Liver (tissue), 9 donors: ENCODE data around the gene TMEM236. TPM values are rescaled to one million over a fixed set of nuclear protein-coding genes. Genes with fewer than 3 reads are reported as not detected.

ENCODE experiments used
- DNase-seq: peaks from one replicate; pipeline ENCODE4 v3.0.0-alpha.2; 2017; ENCODE audit warnings: low spot score
- H3K27ac ChIP-seq, 2 donors: one replicate each; pipeline ENCODE4 v1.7.0; 2013; ENCODE audit warnings: inconsistent platforms in 2 of 2, low read length in 2 of 2, control low read depth in 1 of 2, low read depth in 1 of 2, mild to moderate bottlenecking in 1 of 2
- H3K27me3 ChIP-seq, 4 donors: one replicate each; pipeline versions ENCODE4 v1.6.1 to v1.7.0; 2013; ENCODE audit warnings: low read length in 3 of 4, inconsistent platforms in 1 of 4, mild to moderate bottlenecking in 1 of 4, moderate library complexity in 1 of 4; ENCODE audit not compliant: control insufficient read depth in 4 of 4, insufficient read depth in 4 of 4
- H3K36me3 ChIP-seq, 4 donors: one replicate each; pipeline versions ENCODE4 v1.6.1 to v1.7.0; 2013; ENCODE audit warnings: low read length in 3 of 4, mild to moderate bottlenecking in 3 of 4, low read depth in 1 of 4, moderate library complexity in 1 of 4; ENCODE audit not compliant: control insufficient read depth in 4 of 4, insufficient read depth in 3 of 4
- H3K4me1 ChIP-seq, 4 donors: one replicate each; pipeline versions ENCODE4 v1.6.1 to v1.7.0; 2013; ENCODE audit warnings: low read length in 3 of 4, mild to moderate bottlenecking in 3 of 4, moderate library complexity in 1 of 4; ENCODE audit not compliant: control insufficient read depth in 4 of 4, insufficient read depth in 4 of 4
- H3K4me3 ChIP-seq, 3 donors: one replicate each; pipeline versions ENCODE4 v1.6.1 to v1.7.0; 2013; ENCODE audit warnings: low read length in 3 of 3, control low read depth in 1 of 3, low read depth in 1 of 3, mild to moderate bottlenecking in 1 of 3
- H3K9ac ChIP-seq, 2 donors: one replicate each; pipeline ENCODE4 v1.7.0; 2013; ENCODE audit warnings: low read length in 2 of 2, mild to moderate bottlenecking in 2 of 2, moderate library complexity in 2 of 2, control low read depth in 1 of 2, low read depth in 1 of 2
- H3K9me3 ChIP-seq, 4 donors: one replicate each; pipeline versions ENCODE4 v1.6.1 to v1.7.0; 2013; ENCODE audit warnings: low read length in 3 of 4; ENCODE audit not compliant: control insufficient read depth in 4 of 4
- CTCF ChIP-seq: fragments of 150-350 bp; IDR thresholded peaks from 2 replicates; pipeline ENCODE4 v1.5.1; 2017; ENCODE audit warnings: improper control_type of control experiment, low read depth, low read length; ENCODE audit not compliant: missing input control
- FOXA1 ChIP-seq: IDR thresholded peaks from 2 replicates; pipeline ENCODE4 v1.6.1; 2016; ENCODE audit warnings: antibody characterized with exemption
- FOXA2 ChIP-seq: IDR thresholded peaks from 2 replicates; pipeline ENCODE4 v1.6.1; 2016; ENCODE audit warnings: antibody characterized with exemption
- HNF4A ChIP-seq, 2 donors: conservative IDR thresholded peaks; 2 replicates each; pipeline ENCODE4 v1.6.1; 2016; ENCODE audit warnings: antibody characterized with exemption in 2 of 2, mild to moderate bottlenecking in 2 of 2
- REST ChIP-seq: IDR thresholded peaks from 2 replicates; pipeline ENCODE4 v1.6.1; 2016; ENCODE audit warnings: antibody characterized with exemption, mild to moderate bottlenecking
- RXRA ChIP-seq, 2 donors: IDR thresholded peaks; 2 replicates each; pipeline ENCODE4 v1.6.1; 2017 to 2018; ENCODE audit warnings: antibody characterized with exemption in 2 of 2, mild to moderate bottlenecking in 1 of 2
- YY1 ChIP-seq: IDR thresholded peaks from 2 replicates; pipeline ENCODE4 v1.6.1; 2016; ENCODE audit warnings: antibody characterized with exemption, mild to moderate bottlenecking
- WGBS: extraction: QIAGEN DNeasy Blood & Tissue Kit; methylation state at CpG from one replicate; pipeline ENCODE4 v1.1.7; 2013; 5-methylcytosine and 5-hydroxymethylcytosine counted together
- polyA plus RNA-seq, 2 donors: library from polyadenylated mRNA; stranded (reverse) in 1 of 2; unstranded in 1 of 2; fragments of 200-250 nt in 1 of 2; fragments of >200 nt in 1 of 2; fragmentation: Nextera tagmentation in 1 of 2; extraction: Ambion mirVana in 1 of 2; gene quantifications; one replicate each; pipeline versions ENCODE4 v1.2.1 to v1.2.3, GENCODE V29; 2013 to 2015
- total RNA-seq, 2 donors: library from RNA; depleted of rRNA; stranded (reverse); fragments of >200 nt; gene quantifications; one replicate each; pipeline ENCODE4 v1.2.3, GENCODE V29; 2014
- donor health status: healthy.
- donor health status: healthy.
- donor health status: healthy.
- donor health status: healthy.
- donor health status: healthy.

Gene TMEM236
- total and polyA plus RNA-seq, 4 donors = 0.07 to 0.28 (median 0.12) TPM

GRCh38 chr10:17831341-17831740 is 79.3 kb downstream of the TMEM236 start:
- Histone ChIP-seq H3K36me3 (peaks cover 0 to 2% (median 0%) of the 10 kb centered on the region in 4 donors), H3K9ac (no peak overlapping the region), H3K27me3 (no peaks in the 10 kb centered on the region), H3K9me3 (no peaks in the 10 kb centered on the region), H3K4me1 (peaks cover 0 to 3% (median 0%) of the 10 kb centered on the region in 4 donors), H3K27ac (no peak overlapping the region), H3K4me3 (no peak overlapping the region)
- WGBS = 74% methylated on average over 1 of the region's 1 CpG
- DNase-seq = no peak
- TF ChIP-seq REST = no peak
- TF ChIP-seq FOXA1 = no peak
- no peak for TF ChIP-seq RXRA (IDR thresholded peaks at IDR 0.05)

GRCh38 chr10:17831896-17832295 is 79.9 kb downstream of the TMEM236 start:
- Histone ChIP-seq H3K4me3 (no peak overlapping the region), H3K27ac (no peak overlapping the region), H3K9me3 (no peaks in the 10 kb centered on the region), H3K27me3 (no peaks in the 10 kb centered on the region), H3K36me3 (peaks cover 0 to 2% (median 0%) of the 10 kb centered on the region in 4 donors), H3K4me1 (peaks cover 0 to 3% (median 0%) of the 10 kb centered on the region in 4 donors), H3K9ac (no peak overlapping the region)
- 61% methylated on average over 6 of the region's 6 CpGs for WGBS
- TF ChIP-seq YY1 (no peak), REST (no peak), FOXA2 (no peak)
- DNase-seq = no peak

- TF ChIP-seq CTCF = no peak
- no peak for TF ChIP-seq HNF4A (conservative IDR thresholded peaks at IDR 0.05)
- Histone ChIP-seq H3K9me3 (no peaks in the 10 kb centered on the region), H3K9ac (no peak overlapping the region), H3K4me1 (peaks cover 0 to 3% (median 0%) of the 10 kb centered on the region in 4 donors), H3K27ac (no peak overlapping the region), H3K36me3 (no peaks in the 10 kb centered on the region), H3K27me3 (no peaks in the 10 kb centered on the region), H3K4me3 (no peak overlapping the region)
- DNase-seq = no peak
- WGBS = 78% methylated on average over 6 of the region's 6 CpGs
These were observed 81.7 kb downstream of the TMEM236 start for GRCh38 chr10:17833656-17834055.
